ENCODE measurements around the gene MAP3K10. TPM values are rescaled to one million over a fixed set of nuclear protein-coding genes. Genes with fewer than 3 reads are reported as not detected.

The MAP3K10 gene
- total and polyA plus RNA-seq, 2 of the 4 experiments (the other 2 are of a cell fraction): 1.8 to 5.5 TPM

- Histone ChIP-seq H3K9me1 (ENCODE audit: insufficient read depth, low read length) (no peaks in the 10 kb centered on the region), H2AK5ac (ENCODE audit: low read depth, low read length) (no peak overlapping the region), H3K79me1 (ENCODE audit: low read depth in 1 of 2, low read length in 2 of 2) (no peaks in the 10 kb centered on the region), H4K5ac (ENCODE audit: low read depth, low read length) (no peak overlapping the region), H3K9ac (ENCODE audit: low read depth, low read length) (no peak overlapping the region), H3K27me3 (ENCODE audit: control insufficient read depth, insufficient read depth, low read length) (no peaks in the 10 kb centered on the region), H3K4ac (ENCODE audit: low read depth, low read length) (no peak overlapping the region), H3K4me2 (ENCODE audit: low read depth, low read length) (no peak overlapping the region), H3K9me3 (ENCODE audit: control insufficient read depth, insufficient read depth, low read length) (no peaks in the 10 kb centered on the region), H2BK20ac (ENCODE audit: low read depth, low read length) (no peak overlapping the region), H3K23ac (ENCODE audit: low read depth, low read length) (no peak overlapping the region), H3K27ac (ENCODE audit: insufficient read depth, low read length) (no peak overlapping the region), H2BK120ac (ENCODE audit: low read depth, low read length) (no peak overlapping the region), H3K18ac (ENCODE audit: low read depth, low read length) (no peak overlapping the region), H3K14ac (replicated peaks; ENCODE audit: low read depth, low read length) (no peak overlapping the region), H3K4me1 (ENCODE audit: control insufficient read depth, insufficient read depth, low read length) (no peaks in the 10 kb centered on the region), H3K4me3 (ENCODE audit: insufficient read depth, low read depth, low read length) (no peak overlapping the region), H4K91ac (ENCODE audit: insufficient read depth, low read depth, low read length) (no peak overlapping the region), H2BK15ac (ENCODE audit: low read depth, low read length) (no peak overlapping the region), H4K8ac (ENCODE audit: low read depth in 2 of 2, low read length in 2 of 2) (no peak overlapping the region), H2BK5ac (ENCODE audit: low read depth, low read length, poor library complexity, severe bottlenecking) (no peak overlapping the region), H3K36me3 (ENCODE audit: control insufficient read depth, insufficient read depth, low read length) (no peaks in the 10 kb centered on the region), H3K56ac (ENCODE audit: extremely low read depth, insufficient read depth, low read length) (no peak overlapping the region), H4K20me1 (ENCODE audit: insufficient read depth, low read length) (no peaks in the 10 kb centered on the region), H2AFZ (replicated peaks; ENCODE audit: low read length, poor library complexity) (no peak overlapping the region), H2AK9ac (replicated peaks; ENCODE audit: low read depth, low read length, poor library complexity) (no peak overlapping the region)
- in situ Hi-C loops (cut with MboI; ENCODE audit: low sequenced_read_pairs): no loop called here
- WGBS, 2 experiments (ENCODE audit: extremely low coverage in 2 of 2, insufficient read length in 1 of 2): no CpG with 5 or more reads among the region's 4 CpGs
- CTCF ChIA-PET: interaction anchor here (0.5 to 0.6 kb wide), 2 partner anchors 9 to 10 kb away, joined by 3 to 4 read pairs; no protein-coding TSS in a partner anchor
- ATAC-seq (ENCODE audit: low read depth) (no peak), DNase-seq (no peak)
- BruUV-seq (replicated peaks): no TSS peak
- intact Hi-C loops (cut with micrococcal nuclease): no loop called here
- dilution Hi-C loops (cut with HindIII; ENCODE audit: low sequenced_read_pairs, unreplicated experiment): no loop called here
- POLR2A ChIA-PET (ENCODE audit: unreplicated experiment): no interaction called here
- TF ChIP-seq NFE2L2 (IDR thresholded peaks at IDR 0.05; ENCODE audit: low read depth, low read length) (no peak), USF2 (IDR thresholded peaks at IDR 0.05; ENCODE audit: low read depth, low read length) (no peak), CTCF (conservative IDR thresholded peaks at IDR 0.05; ENCODE audit: low read depth, low read length) (no peak), CHD1 (IDR thresholded peaks at IDR 0.05; ENCODE audit: low read depth, low read length) (no peak), CEBPB (IDR thresholded peaks at IDR 0.05; ENCODE audit: low read depth, low read length) (no peak), RCOR1 (IDR thresholded peaks at IDR 0.05; ENCODE audit: insufficient replicate concordance, low read length) (no peak), MAZ (IDR thresholded peaks at IDR 0.05; ENCODE audit: borderline replicate concordance, low read depth, low read length) (no peak), SMC3 (IDR thresholded peaks at IDR 0.05; ENCODE audit: low read depth, low read length) (no peak), MAFK (IDR thresholded peaks at IDR 0.05; ENCODE audit: low read depth, low read length) (no peak), ELK1 (IDR thresholded peaks at IDR 0.05; ENCODE audit: borderline replicate concordance, low read depth, low read length) (no peak), RAD21 (IDR thresholded peaks at IDR 0.05; ENCODE audit: low read length) (no peak), BHLHE40 (IDR thresholded peaks at IDR 0.05; ENCODE audit: low read depth, low read length) (no peak), POLR2A (IDR thresholded peaks at IDR 0.05; ENCODE audit: low read depth, low read length) (no peak), MXI1 (IDR thresholded peaks at IDR 0.05; ENCODE audit: borderline replicate concordance, low read depth, low read length) (no peak), RFX5 (IDR thresholded peaks at IDR 0.05; ENCODE audit: low read depth, low read length) (no peak), FOS (IDR thresholded peaks at IDR 0.05; ENCODE audit: low read depth, low read length) (no peak)
These were observed 17.1 kb upstream of the MAP3K10 start for GRCh38 chr19:40174092-40174491.
